Natural killer cell (primary cell): Measurements from ENCODE around the gene SELENOF. TPM values are rescaled to one million over a fixed set of nuclear protein-coding genes. Genes with fewer than 3 reads are reported as not detected.

Source experiments
- ATAC-seq, 3 donors: fragments of 150-1000 bp in 2 of 3; fragments of 200-7000 bp in 1 of 3; cut with Tn5 transposase; 1 replicate in 1 of 3; 2 replicates in 2 of 3; pipeline ENCODE4 v1.10.0; 2021; ENCODE audit warnings: mild to moderate bottlenecking in 2 of 3, moderate library complexity in 2 of 3
- DNase-seq, 2 donors: peaks; one replicate each; pipeline versions ENCODE4 v3.0.0 to v3.0.0-alpha.2; 2013 to 2021; ENCODE audit warnings: mixed read lengths in 1 of 2
- H3K27ac ChIP-seq: one replicate; pipeline ENCODE4 v1.5.1; 2013; ENCODE audit warnings: mild to moderate bottlenecking, low read length
- H3K27me3 ChIP-seq: one replicate; pipeline ENCODE4 v1.6.1; 2013; ENCODE audit warnings: low read length; ENCODE audit not compliant: control insufficient read depth, insufficient read depth
- H3K36me3 ChIP-seq: one replicate; pipeline ENCODE4 v1.6.1; 2013; ENCODE audit warnings: low read length; ENCODE audit not compliant: control insufficient read depth, insufficient read depth
- H3K4me1 ChIP-seq: one replicate; pipeline ENCODE4 v1.6.1; 2013; ENCODE audit warnings: low read length; ENCODE audit not compliant: control insufficient read depth, insufficient read depth
- H3K4me3 ChIP-seq: one replicate; pipeline ENCODE4 v1.5.1; 2013; ENCODE audit warnings: low read length
- H3K9me3 ChIP-seq: one replicate; pipeline ENCODE4 v1.6.1; 2013; ENCODE audit warnings: low read length; ENCODE audit not compliant: control insufficient read depth, insufficient read depth
- H3K27ac Mint-ChIP-seq, 2 donors: one replicate each; pipeline ENCODE4 v1.8.0; 2022; ENCODE audit warnings: mild to moderate bottlenecking in 2 of 2, mixed read lengths in 2 of 2, moderate library complexity in 1 of 2
- H3K27me3 Mint-ChIP-seq, 2 donors: one replicate each; pipeline ENCODE4 v1.8.0; 2022; ENCODE audit warnings: low read depth in 2 of 2, mixed read lengths in 2 of 2
- H3K36me3 Mint-ChIP-seq: one replicate; pipeline ENCODE4 v1.8.0; 2022; ENCODE audit warnings: mixed read lengths
- H3K4me1 Mint-ChIP-seq, 2 donors: one replicate each; pipeline ENCODE4 v1.8.0; 2022; ENCODE audit warnings: mixed read lengths in 2 of 2
- H3K4me3 Mint-ChIP-seq: one replicate; pipeline ENCODE4 v1.8.0; 2022; ENCODE audit warnings: mild to moderate bottlenecking, moderate library complexity, mixed read lengths
- H3K9me3 Mint-ChIP-seq, 2 donors: one replicate each; pipeline ENCODE4 v1.8.0; 2022; ENCODE audit warnings: mixed read lengths in 2 of 2
- WGBS: methylation state at CpG from one replicate; pipeline ENCODE4 v1.1.7; 2013; ENCODE audit warnings: missing lambda C conversion rate; ENCODE audit not compliant: insufficient coverage; 5-methylcytosine and 5-hydroxymethylcytosine counted together
- intact Hi-C: fragments of 100-400 bp; cut with micrococcal nuclease; formaldehyde crosslinking; loops from one replicate; pipeline ENCODE4 v1.14.2; 2022
- total RNA-seq, 4 donors: library from RNA; stranded (reverse); fragments of 120-200 nt in 1 of 4; gene quantifications; one replicate each; pipeline versions ENCODE4 v1.2.3 to v1.2.4, GENCODE V29; 2013 to 2022
- TF ChIP-seq, protein P1 (sequence below): fragments of 200-600 bp; IDR thresholded peaks from one replicate; pipeline ENCODE4 v1.8.0; 2022; ENCODE audit warnings: antibody characterized with exemption

The SELENOF gene
- total RNA-seq, 3 donors from 2014 or later (not counting 1 experiment from before 2014, with no cell fraction given) = 124 to 163 (median 137) TPM

DNA sequence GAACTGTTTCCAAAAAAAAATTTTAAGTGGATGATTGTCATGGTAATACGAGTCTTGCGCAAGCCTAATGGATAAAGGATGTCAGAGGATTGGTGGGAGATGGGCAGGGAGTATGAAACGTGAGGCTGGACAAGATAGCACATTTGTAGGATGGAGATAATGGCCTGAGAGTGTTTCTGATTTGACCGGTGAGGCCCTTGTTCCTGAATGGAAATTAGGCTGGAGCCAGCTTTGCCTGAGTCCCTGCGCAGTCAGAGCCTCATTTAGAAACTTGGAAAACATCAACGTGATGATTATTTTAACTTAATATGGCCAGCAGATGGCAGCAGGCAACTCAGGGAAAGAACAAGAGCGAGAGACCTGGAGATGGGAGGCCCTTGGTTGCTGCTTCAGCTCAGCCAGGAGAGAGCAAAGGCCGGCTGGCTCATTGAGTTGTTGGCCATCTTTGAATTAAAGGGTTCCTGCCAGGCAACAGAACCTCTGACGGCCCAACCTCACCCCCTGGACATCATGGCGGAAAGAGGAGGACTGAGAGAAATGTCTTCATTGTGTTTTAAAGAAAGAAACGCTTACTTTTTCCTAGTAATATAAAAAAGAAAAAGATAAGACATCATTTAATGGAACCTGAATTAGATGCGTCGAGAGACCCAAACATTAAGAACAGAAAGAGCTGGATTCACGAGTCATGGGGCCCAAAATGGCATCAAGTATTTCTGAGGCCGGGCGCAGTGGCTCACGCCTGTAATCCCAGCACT lies 80.3 kb downstream of the SELENOF start:
- no peak overlapping the region for H3K4me3 ChIP-seq
- H3K27me3 ChIP-seq = no peaks in the 10 kb centered on the region
- whole genome bisulfite sequencing = 60% methylated on average over 14 of the region's 17 CpGs
- no peaks in the 10 kb centered on the region for H3K9me3 ChIP-seq
- intact Hi-C loops = loop anchor here (1.0 kb wide), 2 partner anchors 132 to 251 kb away; no protein-coding TSS in a partner anchor
- DNase-seq (peak; percentile 20 to 80), ATAC-seq (peak; percentile 68 to 73 (median 70))
- TF ChIP-seq, protein P1, sequence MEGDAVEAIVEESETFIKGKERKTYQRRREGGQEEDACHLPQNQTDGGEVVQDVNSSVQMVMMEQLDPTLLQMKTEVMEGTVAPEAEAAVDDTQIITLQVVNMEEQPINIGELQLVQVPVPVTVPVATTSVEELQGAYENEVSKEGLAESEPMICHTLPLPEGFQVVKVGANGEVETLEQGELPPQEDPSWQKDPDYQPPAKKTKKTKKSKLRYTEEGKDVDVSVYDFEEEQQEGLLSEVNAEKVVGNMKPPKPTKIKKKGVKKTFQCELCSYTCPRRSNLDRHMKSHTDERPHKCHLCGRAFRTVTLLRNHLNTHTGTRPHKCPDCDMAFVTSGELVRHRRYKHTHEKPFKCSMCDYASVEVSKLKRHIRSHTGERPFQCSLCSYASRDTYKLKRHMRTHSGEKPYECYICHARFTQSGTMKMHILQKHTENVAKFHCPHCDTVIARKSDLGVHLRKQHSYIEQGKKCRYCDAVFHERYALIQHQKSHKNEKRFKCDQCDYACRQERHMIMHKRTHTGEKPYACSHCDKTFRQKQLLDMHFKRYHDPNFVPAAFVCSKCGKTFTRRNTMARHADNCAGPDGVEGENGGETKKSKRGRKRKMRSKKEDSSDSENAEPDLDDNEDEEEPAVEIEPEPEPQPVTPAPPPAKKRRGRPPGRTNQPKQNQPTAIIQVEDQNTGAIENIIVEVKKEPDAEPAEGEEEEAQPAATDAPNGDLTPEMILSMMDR = peak; percentile 73
- no peak overlapping the region for H3K4me3 Mint-ChIP-seq
- no peaks in the 10 kb centered on the region for H3K9me3 Mint-ChIP-seq
- no peak overlapping the region for H3K27ac Mint-ChIP-seq
- H3K4me1 ChIP-seq = peaks cover 2% of the 10 kb centered on the region
- no peaks in the 10 kb centered on the region for H3K36me3 Mint-ChIP-seq
- peaks cover 5 to 7% of the 10 kb centered on the region in 2 donors for H3K4me1 Mint-ChIP-seq
- no peak overlapping the region for H3K27ac ChIP-seq
- peaks cover 4 to 8% of the 10 kb centered on the region in 2 donors for H3K27me3 Mint-ChIP-seq
- H3K36me3 ChIP-seq = no peaks in the 10 kb centered on the region

DNA sequence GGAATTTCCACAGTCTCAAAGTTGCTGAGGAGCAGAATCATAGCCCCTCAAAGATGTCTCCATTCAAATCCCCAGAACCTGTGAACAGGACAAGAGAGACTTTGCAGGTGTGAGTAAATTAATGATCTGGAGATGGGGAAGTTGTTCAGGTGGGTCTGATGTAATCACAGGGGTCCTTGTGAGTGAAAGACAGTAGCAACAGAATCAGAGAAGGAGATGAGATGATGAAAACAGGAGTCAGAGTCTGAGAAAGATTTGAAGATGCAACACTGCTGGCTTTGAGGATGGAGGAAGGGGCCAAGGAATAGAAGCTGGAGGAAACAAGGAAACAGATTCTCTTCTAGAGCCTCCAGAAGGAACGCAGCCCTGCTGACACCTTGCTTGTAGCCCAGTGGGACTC lies 81.5 kb downstream of the SELENOF start:
- no peaks in the 10 kb centered on the region for H3K9me3 ChIP-seq
- intact Hi-C loops = no loop called here
- H3K4me3 Mint-ChIP-seq = no peak overlapping the region
- peaks cover 5 to 7% of the 10 kb centered on the region in 2 donors for H3K4me1 Mint-ChIP-seq
- H3K9me3 Mint-ChIP-seq = no peaks in the 10 kb centered on the region
- no peaks in the 10 kb centered on the region for H3K36me3 Mint-ChIP-seq
- H3K27me3 ChIP-seq = no peaks in the 10 kb centered on the region
- H3K4me3 ChIP-seq = no peak overlapping the region
- WGBS = 88% methylated on average over 1 of the region's 1 CpG
- H3K27me3 Mint-ChIP-seq = peaks cover 4 to 8% of the 10 kb centered on the region in 2 donors
- H3K36me3 ChIP-seq = no peaks in the 10 kb centered on the region
- TF ChIP-seq, protein P1 = no peak
- H3K4me1 ChIP-seq = peaks cover 2% of the 10 kb centered on the region
- ATAC-seq = no peak
- no peak for DNase-seq
- no peak overlapping the region for H3K27ac ChIP-seq
- no peak overlapping the region for H3K27ac Mint-ChIP-seq

DNA sequence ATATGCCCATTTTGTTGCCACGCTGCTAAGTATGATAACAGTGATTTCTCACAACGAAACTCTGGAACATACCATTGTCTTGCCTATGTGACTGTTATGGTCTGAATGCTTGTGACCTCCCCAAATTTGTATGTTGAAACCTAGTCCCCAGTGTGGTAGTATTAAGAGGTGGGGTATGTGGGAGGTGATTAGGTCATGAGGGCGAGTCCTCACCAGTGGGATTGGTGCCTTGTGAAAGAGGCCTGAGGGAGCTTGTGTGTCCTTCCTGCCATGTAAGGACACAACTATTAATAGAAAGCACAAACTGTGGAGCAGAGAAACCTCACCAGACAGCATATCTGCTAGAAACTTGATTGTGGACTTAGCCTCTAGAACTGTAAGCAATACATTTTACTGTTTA lies 84.6 kb downstream of the SELENOF start:
- no peaks in the 10 kb centered on the region for H3K36me3 ChIP-seq
- Mint-ChIP-seq H3K9me3 (no peaks in the 10 kb centered on the region), H3K4me3 (no peak overlapping the region), H3K27me3 (peaks cover 8% of the 10 kb centered on the region in 2 donors), H3K36me3 (no peaks in the 10 kb centered on the region), H3K27ac (no peak overlapping the region), H3K4me1 (peaks cover 5 to 7% of the 10 kb centered on the region in 2 donors)
- H3K4me3 ChIP-seq = no peak overlapping the region
- no peaks in the 10 kb centered on the region for H3K27me3 ChIP-seq
- TF ChIP-seq, protein P1 = no peak
- ATAC-seq = no peak
- no peak overlapping the region for H3K27ac ChIP-seq
- no peak for DNase-seq
- H3K4me1 ChIP-seq = peaks cover 2% of the 10 kb centered on the region
- no peaks in the 10 kb centered on the region for H3K9me3 ChIP-seq
- WGBS = 96% methylated on average over 3 of the region's 3 CpGs
- intact Hi-C loops = no loop called here
